Endothelial cell of umbilical vein (primary cell): ENCODE results near the gene LRP1-AS. TPM values are rescaled to one million over a fixed set of nuclear protein-coding genes. Genes with fewer than 3 reads are reported as not detected.

Experiments used
- BruUV-seq: library from RNA; stranded (reverse); fragments of 400-500 nt; replicated peaks from 2 replicates; lab custom pipeline; 2021; lab: Mats Ljungman, UMichigan
- CTCF ChIA-PET: fragments of 300-600, 350-600 bp; sonication (Branson Sonifier 250); formaldehyde crosslinking; loops from one replicate; lab custom pipeline; 2021; ENCODE audit warnings: antibody characterized with exemption, inconsistent platforms; lab: Charles Lee
- POLR2A ChIA-PET: fragments of 300-600, 350-600 bp; sonication (Branson Sonifier 250); formaldehyde crosslinking; loops from one replicate; lab custom pipeline; 2021; ENCODE audit warnings: antibody characterized with exemption, inconsistent platforms; lab: Charles Lee
- DNase-seq: peaks from one replicate; pipeline ENCODE4 v3.0.0-alpha.2; 2011; ENCODE audit warnings: low read depth, low spot score
- FAIRE-seq: peaks from 2 replicates; lab custom pipeline; 2011; peaks lifted over from hg19 to GRCh38; lab: Jason Lieb, UNC
- H2AFZ ChIP-seq: 2 replicates; pipeline ENCODE4 v1.6.0; 2012; ENCODE audit warnings: low read depth, low read length, control low read depth, inconsistent platforms
- H3K27ac ChIP-seq: 2 replicates; pipeline ENCODE4 v1.5.1; 2011; ENCODE audit warnings: low read depth, mild to moderate bottlenecking, control low read depth, low read length, moderate library complexity; ENCODE audit not compliant: insufficient read depth
- H3K27me3 ChIP-seq, 2 experiments: 2 replicates each; pipeline versions ENCODE4 v1.6.0 to v1.6.1; 2011; ENCODE audit warnings: low read length in 2 of 2, mixed read lengths in 1 of 2; ENCODE audit not compliant: control insufficient read depth in 2 of 2, insufficient read depth in 2 of 2
- H3K36me3 ChIP-seq, 2 experiments: 2 replicates in 1 of 2; 3 replicates in 1 of 2; pipeline ENCODE4 v1.5.1; 2011; ENCODE audit warnings: low read length in 2 of 2, mild to moderate bottlenecking in 1 of 2, moderate library complexity in 1 of 2; ENCODE audit not compliant: control insufficient read depth in 2 of 2, insufficient read depth in 2 of 2; ENCODE audit errors: extremely low read depth in 1 of 2
- H3K4me1 ChIP-seq: 3 replicates; pipeline ENCODE4 v1.5.1; 2011; ENCODE audit warnings: mild to moderate bottlenecking, low read length; ENCODE audit not compliant: control insufficient read depth, insufficient read depth; ENCODE audit errors: extremely low read depth
- H3K4me2 ChIP-seq: 2 replicates; pipeline ENCODE4 v1.6.1; 2011; ENCODE audit warnings: low read length, control low read depth, mixed read lengths; ENCODE audit not compliant: insufficient read depth
- H3K4me3 ChIP-seq, 3 experiments: fragments of 200-600 bp in 1 of 3; sonication (generic), shearing (Covaris generic) in 1 of 3; replicated peaks in 1 of 3; 2 replicates each; pipeline ENCODE4 v1.5.1; 2011 to 2016; ENCODE audit warnings: control low read depth in 3 of 3, low read length in 3 of 3, mild to moderate bottlenecking in 2 of 3, inconsistent platforms in 1 of 3, low read depth in 1 of 3, moderate library complexity in 1 of 3; ENCODE audit not compliant: insufficient read depth in 1 of 3
- H3K79me2 ChIP-seq: 2 replicates; pipeline ENCODE4 v1.6.0; 2012; ENCODE audit warnings: low read length, inconsistent platforms; ENCODE audit not compliant: control insufficient read depth, insufficient read depth
- H3K9ac ChIP-seq: replicated peaks from 2 replicates; pipeline ENCODE3; 2011; ENCODE audit warnings: low read length, control low read depth; ENCODE audit not compliant: insufficient read depth; ENCODE audit errors: extremely low read depth
- H3K9me1 ChIP-seq: replicated peaks from 3 replicates; pipeline ENCODE4 v1.6.0; 2011; ENCODE audit warnings: mild to moderate bottlenecking, low read length; ENCODE audit not compliant: control insufficient read depth, insufficient read depth; ENCODE audit errors: extremely low read depth
- H3K9me3 ChIP-seq: replicated peaks from 2 replicates; pipeline ENCODE4 v1.5.1; 2012; ENCODE audit warnings: low read length, inconsistent platforms; ENCODE audit not compliant: control insufficient read depth, insufficient read depth
- H4K20me1 ChIP-seq: replicated peaks from 2 replicates; pipeline ENCODE3; 2011; ENCODE audit warnings: mild to moderate bottlenecking, low read length; ENCODE audit not compliant: control insufficient read depth, insufficient read depth; ENCODE audit errors: extremely low read depth
- EZH2 ChIP-seq: IDR thresholded peaks from 2 replicates; pipeline ENCODE4 v1.6.1; 2012; ENCODE audit warnings: borderline replicate concordance, low read depth, mild to moderate bottlenecking, moderate library complexity, low read length, inconsistent platforms; ENCODE audit not compliant: severe bottlenecking
- FOS ChIP-seq: IDR thresholded peaks from 2 replicates; pipeline ENCODE4 v1.6.1; 2011; ENCODE audit warnings: mild to moderate bottlenecking, low read length, moderate library complexity, borderline replicate concordance; ENCODE audit not compliant: insufficient read depth
- GATA2 ChIP-seq: IDR thresholded peaks from 2 replicates; pipeline ENCODE4 v1.7.0; 2011; ENCODE audit warnings: low read depth, mild to moderate bottlenecking, moderate library complexity, mixed read lengths, low read length; ENCODE audit not compliant: insufficient read length, insufficient read depth
- JUN ChIP-seq: IDR thresholded peaks from 2 replicates; pipeline ENCODE4 v1.6.1; 2011; ENCODE audit warnings: borderline replicate concordance, low read depth; ENCODE audit not compliant: insufficient read length, insufficient read depth
- MYC ChIP-seq: IDR thresholded peaks from one replicate; pipeline ENCODE4 v1.6.1; 2011; ENCODE audit warnings: mild to moderate bottlenecking, low read depth, low read length
- POLR2A ChIP-seq: IDR thresholded peaks from 2 replicates; pipeline ENCODE4 v1.6.1; 2012; ENCODE audit warnings: low read depth, mild to moderate bottlenecking, control low read depth, low read length
- POLR2AphosphoS5 ChIP-seq: IDR thresholded peaks from 2 replicates; pipeline ENCODE4 v1.6.1; 2012; ENCODE audit warnings: low read depth, mild to moderate bottlenecking, control low read depth, low read length, moderate library complexity; ENCODE audit not compliant: insufficient read depth
- dilution Hi-C: fragments of 300-500 bp; cut with MboI; formaldehyde crosslinking; loops from one replicate; pipeline ENCODE4 v1.15.0; 2019; ENCODE audit warnings: low sequenced_read_pairs; ENCODE audit not compliant: extremely low pct_ligation_motif_present
- intact Hi-C: fragments of 100-400 bp; cut with micrococcal nuclease; formaldehyde crosslinking; loops from one replicate; pipeline ENCODE4 v1.10.0; 2022
- polyA plus RNA-seq, 4 experiments: library from polyadenylated mRNA; depleted of rRNA in 3 of 4; stranded (reverse) in 3 of 4; unstranded in 1 of 4; fragments of >200 nt; gene quantifications; 2 replicates each; pipeline versions ENCODE4 v1.2.1 to v1.2.3, GENCODE V29; 2011 to 2012; ENCODE audit warnings: missing spikeins in 1 of 4
- total RNA-seq: library from RNA; stranded (reverse); gene quantifications from 2 replicates; pipeline ENCODE4 v1.2.3, GENCODE V29; 2021
- TF ChIP-seq, protein P1 (sequence below): IDR thresholded peaks from 2 replicates; pipeline ENCODE4 v1.6.1; 2011; ENCODE audit not compliant: insufficient read depth, insufficient read length
- TF ChIP-seq, protein P2 (sequence below), 2 donors: IDR thresholded peaks; 1 replicate in 1 of 2; 2 replicates in 1 of 2; pipeline ENCODE4 v1.5.1; 2011; ENCODE audit warnings: low read length in 2 of 2, mild to moderate bottlenecking in 2 of 2, moderate library complexity in 2 of 2, control low read depth in 1 of 2, inconsistent platforms in 1 of 2, low read depth in 1 of 2; ENCODE audit not compliant: insufficient read depth in 1 of 2; ENCODE audit errors: extremely low read depth in 1 of 2

Gene LRP1-AS
- total and polyA plus RNA-seq, 2 donors (not counting 3 experiments of a cell fraction or from before 2014, with no cell fraction given) = not detected

DNA sequence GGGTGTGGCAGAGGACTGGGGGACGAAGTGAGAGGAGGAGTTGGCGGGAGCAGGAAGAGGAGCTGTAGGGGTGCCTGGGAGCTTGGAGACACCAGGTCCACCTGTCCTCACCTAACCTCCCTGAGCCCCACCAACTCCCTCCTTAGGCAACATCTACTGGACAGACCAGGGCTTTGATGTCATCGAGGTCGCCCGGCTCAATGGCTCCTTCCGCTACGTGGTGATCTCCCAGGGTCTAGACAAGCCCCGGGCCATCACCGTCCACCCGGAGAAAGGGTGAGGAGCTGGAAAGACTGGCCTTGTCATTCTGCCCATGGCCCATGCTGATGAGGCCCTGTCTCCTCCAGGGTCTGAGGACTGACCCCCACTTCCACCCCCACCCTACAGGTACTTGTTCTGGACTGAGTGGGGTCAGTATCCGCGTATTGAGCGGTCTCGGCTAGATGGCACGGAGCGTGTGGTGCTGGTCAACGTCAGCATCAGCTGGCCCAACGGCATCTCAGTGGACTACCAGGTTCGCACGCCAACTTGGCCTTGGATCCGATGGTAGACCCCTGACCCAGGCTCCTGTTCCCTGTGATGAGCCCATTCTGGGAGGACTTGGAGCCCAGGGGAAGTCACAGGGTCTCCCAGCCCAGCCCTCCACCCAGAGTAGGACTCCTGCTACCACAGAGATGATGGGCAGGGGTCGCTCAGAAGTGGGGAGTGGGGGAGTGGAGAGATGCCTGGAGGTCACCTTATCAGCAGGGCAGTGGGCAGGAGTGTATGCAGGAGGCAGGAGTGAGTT, 36.7 kb upstream of the LRP1-AS start:
- FAIRE-seq = no peak
- no peaks in the 10 kb centered on the region for H3K36me3 ChIP-seq
- CTCF ChIA-PET = interaction anchor here (1.4 to 10.3 kb wide), 8 partner anchors 12 to 115 kb away, joined by 4 to 164 read pairs (median 47); partner anchors contain the start of genes LRP1 and STAT6

More for the DNA sequence above, 36.7 kb upstream of the LRP1-AS start:
- DNase-seq = no peak
- Histone ChIP-seq H2AFZ (no peak overlapping the region), H3K27ac (no peak overlapping the region), H3K9me3 (no peaks in the 10 kb centered on the region), H3K9me1 (no peaks in the 10 kb centered on the region), H3K9ac (no peak overlapping the region), H3K4me2 (no peak overlapping the region), H3K4me3 (no peak overlapping the region), H3K27me3 (peaks cover 2 to 5% of the 10 kb centered on the region in 2 experiments), H3K4me1 (no peaks in the 10 kb centered on the region), H4K20me1 (no peaks in the 10 kb centered on the region), H3K79me2 (no peaks in the 10 kb centered on the region)
- POLR2A ChIA-PET = no interaction called here
- dilution Hi-C loops = no loop called here
- BruUV-seq = no TSS peak
- intact Hi-C loops = loop anchor here (1.0 kb wide), 3 partner anchors 60 to 176 kb away; no protein-coding TSS in a partner anchor
- TF ChIP-seq POLR2A (no peak), EZH2 (no peak), FOS (no peak), MYC (no peak), GATA2 (no peak), JUN (no peak), POLR2AphosphoS5 (no peak)
- TF ChIP-seq, protein P1, sequence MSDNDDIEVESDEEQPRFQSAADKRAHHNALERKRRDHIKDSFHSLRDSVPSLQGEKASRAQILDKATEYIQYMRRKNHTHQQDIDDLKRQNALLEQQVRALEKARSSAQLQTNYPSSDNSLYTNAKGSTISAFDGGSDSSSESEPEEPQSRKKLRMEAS = no peak
- TF ChIP-seq, protein P2, sequence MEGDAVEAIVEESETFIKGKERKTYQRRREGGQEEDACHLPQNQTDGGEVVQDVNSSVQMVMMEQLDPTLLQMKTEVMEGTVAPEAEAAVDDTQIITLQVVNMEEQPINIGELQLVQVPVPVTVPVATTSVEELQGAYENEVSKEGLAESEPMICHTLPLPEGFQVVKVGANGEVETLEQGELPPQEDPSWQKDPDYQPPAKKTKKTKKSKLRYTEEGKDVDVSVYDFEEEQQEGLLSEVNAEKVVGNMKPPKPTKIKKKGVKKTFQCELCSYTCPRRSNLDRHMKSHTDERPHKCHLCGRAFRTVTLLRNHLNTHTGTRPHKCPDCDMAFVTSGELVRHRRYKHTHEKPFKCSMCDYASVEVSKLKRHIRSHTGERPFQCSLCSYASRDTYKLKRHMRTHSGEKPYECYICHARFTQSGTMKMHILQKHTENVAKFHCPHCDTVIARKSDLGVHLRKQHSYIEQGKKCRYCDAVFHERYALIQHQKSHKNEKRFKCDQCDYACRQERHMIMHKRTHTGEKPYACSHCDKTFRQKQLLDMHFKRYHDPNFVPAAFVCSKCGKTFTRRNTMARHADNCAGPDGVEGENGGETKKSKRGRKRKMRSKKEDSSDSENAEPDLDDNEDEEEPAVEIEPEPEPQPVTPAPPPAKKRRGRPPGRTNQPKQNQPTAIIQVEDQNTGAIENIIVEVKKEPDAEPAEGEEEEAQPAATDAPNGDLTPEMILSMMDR (IDR thresholded peaks at IDR 0.05; ENCODE audit: extremely low read depth in 1 of 2, insufficient read depth in 1 of 2, low read depth in 1 of 2, low read length in 2 of 2) = no peak
